GM19328 (cell line): Measurements from ENCODE around the gene LGALS14.
"Not testable (repeated sequence)": the region's sequence is repeated elsewhere in the genome, so short reads cannot be mapped to it uniquely, and the experiment has no call there.

Experiments
- ATAC-seq: cut with Tn5 transposase; IDR thresholded peaks from one replicate; pipeline ENCODE4 v1.9.1; 2021; ENCODE audit warnings: mild to moderate bottlenecking, moderate library complexity; ENCODE audit not compliant: unreplicated experiment

Gene LGALS14

GRCh38 chr19:39692822-39693221, 11.5 kb upstream of the LGALS14 start:
- no peak for ATAC-seq

DNA sequence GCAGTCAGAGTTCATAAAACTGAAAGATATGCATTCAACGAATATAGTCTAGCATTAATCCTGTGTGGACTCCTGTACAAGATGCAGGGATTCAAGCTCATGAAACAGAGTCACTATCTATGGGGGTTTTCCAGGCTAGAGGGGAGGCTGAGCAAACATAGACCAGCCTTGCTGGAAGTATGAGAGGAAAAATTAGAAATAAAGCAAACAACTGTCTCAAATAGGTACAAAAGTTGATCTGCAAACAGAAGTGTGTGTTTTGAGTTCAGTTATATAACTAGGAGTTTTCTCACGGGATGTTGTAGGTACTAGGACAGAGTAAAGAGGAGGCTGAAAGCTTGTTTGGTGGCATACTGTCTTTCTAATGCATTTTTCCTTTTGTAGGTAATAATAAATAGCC, 8.5 kb upstream of the LGALS14 start:
- no peak for ATAC-seq

DNA sequence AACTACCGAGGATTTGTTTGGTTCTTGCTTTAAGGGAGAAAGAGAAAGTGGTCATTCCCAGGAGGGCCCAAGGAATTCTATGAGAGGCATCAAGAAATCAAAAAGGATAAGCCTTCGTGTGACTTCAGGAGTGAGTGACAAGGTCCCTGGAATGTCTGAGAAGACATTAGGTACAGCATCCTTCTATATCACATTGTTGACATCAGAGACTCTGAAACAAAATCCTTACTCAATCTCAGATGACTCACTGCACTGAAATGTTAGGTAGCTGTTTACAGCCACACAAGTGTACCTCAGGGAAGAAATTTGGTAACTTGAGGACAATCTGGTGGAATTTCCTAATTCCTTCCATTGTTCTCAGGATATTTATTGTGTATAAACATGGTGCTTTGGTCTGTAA, 7.9 kb upstream of the LGALS14 start:
- ATAC-seq: no peak

- no peak for ATAC-seq
Measured at GRCh38 chr19:39698535-39698934, 5.7 kb upstream of the LGALS14 start.

DNA sequence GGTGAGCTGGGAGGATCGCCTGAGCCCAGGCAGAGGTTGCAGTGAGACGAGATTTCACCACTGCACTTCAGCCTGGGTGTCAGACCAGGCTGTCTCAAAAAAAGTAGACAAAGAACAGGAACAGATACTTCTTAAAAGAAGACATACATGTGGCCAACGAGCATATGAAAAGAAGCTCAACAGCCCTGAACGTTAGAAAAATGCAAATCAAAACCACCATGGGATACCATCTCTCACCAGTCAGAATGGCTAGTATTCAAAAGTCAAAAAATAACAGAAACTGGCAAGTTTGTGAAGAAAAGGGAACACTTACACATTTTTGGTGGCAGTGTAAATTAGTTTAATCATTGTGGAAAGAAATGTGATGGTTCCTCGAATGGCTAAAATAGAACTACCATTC, 3.0 kb upstream of the LGALS14 start:
- peak; percentile 49 for ATAC-seq

GRCh38 chr19:39705578-39706188, 1.4 kb downstream of the LGALS14 start:
- no peak for ATAC-seq

- ATAC-seq: no peak
Measured at GRCh38 chr19:39708594-39708993, 4.3 kb downstream of the LGALS14 start.

GRCh38 chr19:39709026-39709872, 5.0 kb downstream of the LGALS14 start:
- no peak for ATAC-seq

GRCh38 chr19:39710333-39710890, 6.1 kb downstream of the LGALS14 start:
- ATAC-seq: no peak

DNA sequence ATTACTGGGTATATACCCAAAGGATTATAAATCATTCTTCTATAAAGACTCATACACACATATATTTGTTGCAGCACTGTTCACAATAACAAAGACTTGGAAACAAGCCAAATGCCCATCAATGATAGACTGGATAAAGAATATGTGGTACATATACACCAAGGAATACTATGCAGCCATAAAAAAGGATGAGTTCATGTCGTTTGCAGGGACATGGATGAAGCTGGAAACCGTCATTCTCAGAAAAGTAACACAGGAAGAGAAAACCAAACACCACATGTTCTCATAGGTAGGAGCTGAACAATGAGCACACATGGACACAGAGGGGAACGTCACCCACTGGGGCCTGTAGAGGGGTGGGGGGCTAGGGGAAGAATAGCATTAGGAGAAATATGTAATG, 15.9 kb downstream of the LGALS14 start:
- ATAC-seq: not testable (repeated sequence)

GRCh38 chr19:39725995-39726394, 21.7 kb downstream of the LGALS14 start:
- ATAC-seq: no peak

DNA sequence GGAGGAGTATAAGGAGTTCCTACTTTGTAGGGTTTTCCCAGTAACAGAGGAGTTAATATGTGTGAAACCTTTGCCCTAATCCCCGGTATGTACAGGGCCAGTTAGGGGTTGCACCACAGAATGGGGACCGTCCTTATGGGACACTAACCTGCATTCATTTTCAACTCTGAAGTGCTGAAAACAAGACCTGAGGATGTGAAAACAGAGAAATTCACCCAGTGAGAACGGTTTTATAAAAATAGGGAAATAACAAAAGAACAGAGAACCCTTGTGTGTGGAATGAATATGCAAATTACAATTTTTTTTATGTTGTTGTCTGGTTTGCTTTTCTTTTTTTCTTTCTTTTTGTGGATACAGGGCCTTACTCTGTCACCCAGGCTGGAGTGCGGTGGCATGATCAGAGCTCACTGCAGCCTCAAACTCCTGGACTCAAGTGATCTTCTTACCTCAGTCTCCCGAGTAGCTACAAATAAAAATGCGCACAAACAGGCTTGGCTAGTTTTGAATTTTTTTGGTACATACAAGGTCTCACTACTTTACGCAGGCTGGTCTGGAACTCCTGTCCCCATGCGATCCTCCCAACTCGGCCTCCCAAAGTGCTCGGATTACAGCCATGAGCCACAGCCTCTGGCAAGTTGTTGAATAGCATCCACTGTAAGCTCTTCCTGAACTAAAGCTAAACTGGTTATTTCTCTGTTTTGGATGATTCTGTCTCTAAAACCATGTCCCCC, 23.0 kb downstream of the LGALS14 start:
- ATAC-seq: no peak

- ATAC-seq: no peak
Measured at GRCh38 chr19:39728040-39728439, 23.8 kb downstream of the LGALS14 start.

DNA sequence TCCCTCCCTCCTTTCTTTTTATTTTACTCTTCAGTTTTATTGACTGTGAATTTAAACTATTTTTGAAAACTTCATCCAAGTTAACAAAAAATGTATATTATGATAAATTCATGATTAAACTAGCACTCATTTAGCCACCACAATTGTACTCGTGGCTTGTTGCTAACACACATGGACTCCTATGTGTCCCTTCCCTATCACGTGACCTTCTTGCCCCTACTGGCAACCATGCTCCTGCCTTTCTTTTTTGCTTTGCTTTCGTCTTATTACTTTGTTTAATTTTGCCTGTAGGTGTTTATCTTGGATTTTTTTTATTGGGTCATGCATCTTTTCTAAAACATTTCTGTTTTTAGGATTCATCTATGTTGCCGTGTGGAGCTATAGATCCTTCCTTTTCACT, 25.3 kb downstream of the LGALS14 start:
- ATAC-seq: no peak

DNA sequence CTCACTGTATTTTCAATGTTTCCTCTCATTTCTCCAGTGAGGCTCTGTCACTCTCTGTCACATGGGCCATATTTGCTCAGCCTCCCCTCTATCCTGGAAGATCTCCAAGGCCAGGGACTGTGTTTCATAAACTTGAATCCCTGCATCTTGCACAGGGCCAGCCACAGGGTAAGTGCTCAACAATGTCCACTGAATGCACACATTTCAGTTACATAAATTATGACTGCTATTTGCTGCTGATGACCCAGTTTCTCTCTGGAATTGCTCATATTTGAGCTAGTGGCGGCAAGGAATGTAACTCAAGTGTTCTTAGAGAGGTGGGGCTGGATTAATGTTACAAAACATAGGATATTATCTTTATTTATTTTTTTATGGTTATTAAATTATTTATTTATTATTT, 27.4 kb downstream of the LGALS14 start:
- ATAC-seq: no peak

DNA sequence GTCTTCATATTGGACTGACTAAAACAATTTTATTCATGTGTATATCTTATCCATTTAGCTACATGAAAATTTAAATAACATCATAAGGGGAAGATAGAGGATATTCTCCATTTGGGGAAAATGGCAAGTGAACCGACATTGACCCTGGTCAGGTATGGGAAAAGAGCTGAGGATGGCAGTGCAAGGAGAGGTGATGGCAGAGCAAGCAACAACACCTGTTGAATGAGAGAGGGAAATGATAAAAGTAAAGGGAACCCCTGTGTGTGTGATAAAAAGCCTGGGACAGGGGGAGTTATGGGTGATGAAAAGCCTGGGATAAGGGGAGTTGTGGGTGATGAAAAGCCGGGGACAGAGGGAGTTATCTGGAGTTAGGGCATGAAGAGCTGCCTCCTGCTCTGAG, 29.6 kb downstream of the LGALS14 start:
- no peak for ATAC-seq

- no peak for ATAC-seq
Measured at GRCh38 chr19:39735688-39736087, 31.4 kb downstream of the LGALS14 start.

- ATAC-seq: no peak
Measured at GRCh38 chr19:39736088-39736487, 31.8 kb downstream of the LGALS14 start.

DNA sequence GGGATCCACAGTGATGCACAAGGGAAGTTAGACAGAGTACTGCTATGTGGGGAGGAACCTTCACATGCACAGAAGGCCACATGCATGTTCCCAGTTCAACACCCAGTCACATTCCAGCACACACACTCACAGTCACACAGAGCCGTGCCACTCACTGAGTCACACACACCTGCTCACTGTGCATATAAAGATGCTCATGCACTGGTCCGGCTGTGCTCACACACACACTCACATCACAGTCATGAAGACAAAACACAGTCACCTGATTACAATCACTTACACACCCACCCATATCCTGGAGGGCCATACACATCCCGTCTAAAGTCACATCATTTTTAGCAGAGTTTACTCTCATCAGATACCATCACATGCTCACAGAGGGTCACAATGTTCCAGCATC, 33.1 kb downstream of the LGALS14 start:
- no peak for ATAC-seq

- ATAC-seq: no peak
Measured at GRCh38 chr19:39737891-39738290, 33.6 kb downstream of the LGALS14 start, which contains the start of gene CLC. CLC (minus strand) TSS chr19:39738029; CDS start chr19:39737952, 77 bp downstream.

- ATAC-seq: no peak
Measured at GRCh38 chr19:39738814-39739213, 34.5 kb downstream of the LGALS14 start.
